ENCODE results near the gene KLHL6. TPM values are rescaled to one million over a fixed set of nuclear protein-coding genes. Genes with fewer than 3 reads are reported as not detected.
A peak's percentile ranks its signal among the peaks of the same experiment; 100 is the strongest.
"Not testable (repeated sequence)": the region's sequence is repeated elsewhere in the genome, so short reads cannot be mapped to it uniquely, and the experiment has no call there.

Gene KLHL6
- total and polyA plus RNA-seq, 8 donors: 0.19 to 4.6 (median 0.31) TPM

- intact Hi-C loops (cut with DNase I): no loop called here
- no peak overlapping the region for H3K4me3 ChIP-seq
- WGBS, 2 donors: 73 to 74% methylated on average over 7 of the region's 7 CpGs
- DNase-seq: no peak
- no peaks in the 10 kb centered on the region for H3K9me3 ChIP-seq
- H3K36me3 ChIP-seq: no peaks in the 10 kb centered on the region
- TF ChIP-seq CTCF (IDR thresholded peaks at IDR 0.05): no peak
- FAIRE-seq: no peak
- H3K27ac ChIP-seq: no peak overlapping the region
- no peak for ATAC-seq
- H3K27me3 ChIP-seq: no peaks in the 10 kb centered on the region
- no peaks in the 10 kb centered on the region for H3K4me1 ChIP-seq
Measured at GRCh38 chr3:183529717-183530116, 25.8 kb downstream of the KLHL6 start.

GRCh38 chr3:183529185-183529584 is 26.3 kb downstream of the KLHL6 start:
- DNase-seq: no peak
- Histone ChIP-seq H3K4me3 (no peak overlapping the region), H3K27me3 (no peaks in the 10 kb centered on the region), H3K36me3 (no peaks in the 10 kb centered on the region), H3K27ac (no peak overlapping the region), H3K9me3 (no peaks in the 10 kb centered on the region), H3K4me1 (no peaks in the 10 kb centered on the region)
- TF ChIP-seq CTCF (IDR thresholded peaks at IDR 0.05): no peak
- 80 to 82% methylated on average over 1 of the region's 1 CpG for WGBS, 2 donors
- FAIRE-seq: no peak
- intact Hi-C loops (cut with DNase I): no loop called here
- no peak for ATAC-seq

- ATAC-seq; H3K27me3 ChIP-seq; H3K9me3 ChIP-seq; H3K4me3 ChIP-seq; H3K36me3 ChIP-seq; DNase-seq; FAIRE-seq; H3K27ac ChIP-seq; intact Hi-C loops (cut with DNase I); H3K4me1 ChIP-seq: not testable (repeated sequence)
- 92 to 97% methylated on average over 6 of the region's 6 CpGs for WGBS, 2 donors
Measured at GRCh38 chr3:183528758-183529157, 26.7 kb downstream of the KLHL6 start.

GRCh38 chr3:183527428-183528379 is 27.8 kb downstream of the KLHL6 start:
- Histone ChIP-seq H3K36me3 (no peaks in the 10 kb centered on the region), H3K4me3 (no peak overlapping the region), H3K27me3 (no peaks in the 10 kb centered on the region), H3K27ac (no peak overlapping the region), H3K4me1 (no peaks in the 10 kb centered on the region), H3K9me3 (no peaks in the 10 kb centered on the region)
- WGBS, 2 donors: 81 to 93% methylated on average over 12 of the region's 12 CpGs
- DNase-seq: no peak
- no peak for TF ChIP-seq CTCF (IDR thresholded peaks at IDR 0.05)
- FAIRE-seq: no peak
- peak in 1 of 4 donors; percentile 40 for ATAC-seq
- intact Hi-C loops (cut with DNase I): no loop called here

- Histone ChIP-seq H3K36me3 (no peaks in the 10 kb centered on the region), H3K4me3 (no peak overlapping the region), H3K4me1 (no peaks in the 10 kb centered on the region), H3K27me3 (no peaks in the 10 kb centered on the region), H3K27ac (no peak overlapping the region), H3K9me3 (no peaks in the 10 kb centered on the region)
- WGBS, 2 donors: 87 to 95% methylated on average over 4 of the region's 4 CpGs
- FAIRE-seq (no peak), DNase-seq (no peak), ATAC-seq (no peak)
- intact Hi-C loops (cut with DNase I): no loop called here
- no peak for TF ChIP-seq CTCF (IDR thresholded peaks at IDR 0.05)
Measured at GRCh38 chr3:183526838-183527427, 28.6 kb downstream of the KLHL6 start.

All from pancreas (tissue), 10 donors.